SK-N-SH (cell line): Measurements from ENCODE around the gene TGFB2. TPM values are rescaled to one million over a fixed set of nuclear protein-coding genes. Genes with fewer than 3 reads are reported as not detected.

Experiments
- CTCF ChIA-PET: fragments of 300-600, 350-600 bp; formaldehyde crosslinking; extraction: SDS; loops from one replicate; lab custom pipeline; 2021; lab: Yijun Ruan, JAX
- POLR2A ChIA-PET: fragments of 350-600 bp; sonication (Branson Sonifier 250); formaldehyde crosslinking; extraction: SDS; loops from one replicate; lab custom pipeline; 2020; ENCODE audit warnings: antibody characterized with exemption, inconsistent platforms; lab: Yijun Ruan, JAX
- DNase-seq: peaks from one replicate; pipeline ENCODE4 v3.0.0; 2012
- H2AFZ ChIP-seq: fragments of 200-600 bp; sonication (generic); 2 replicates; pipeline ENCODE4 v1.8.1; 2016; ENCODE audit warnings: antibody characterized with exemption, mild to moderate bottlenecking, low read depth
- H3F3A ChIP-seq: fragments of 200-600 bp; sonication (generic); replicated peaks from 2 replicates; pipeline ENCODE3; 2016; ENCODE audit warnings: antibody characterized with exemption, mild to moderate bottlenecking; ENCODE audit not compliant: insufficient read depth
- H3K27ac ChIP-seq, 2 experiments: fragments of 200-500 bp in 1 of 2; fragments of 200-600 bp in 1 of 2; sonication (Bioruptor generic) in 1 of 2; sonication (generic), shearing (Covaris generic) in 1 of 2; 2 replicates each; pipeline versions ENCODE4 v1.5.1 to v1.6.1; 2014 to 2016; ENCODE audit warnings: low read depth in 2 of 2, inconsistent platforms in 1 of 2, low read length in 1 of 2, mild to moderate bottlenecking in 1 of 2, mixed read lengths in 1 of 2
- H3K27me3 ChIP-seq: fragments of 200-600 bp; sonication (generic), shearing (Covaris generic); 2 replicates; pipeline ENCODE4 v1.6.1; 2016; ENCODE audit warnings: mixed run types; ENCODE audit not compliant: insufficient read depth
- H3K36me3 ChIP-seq, 2 experiments: fragments of 200-500 bp in 1 of 2; fragments of 200-600 bp in 1 of 2; sonication (Bioruptor generic) in 1 of 2; sonication (generic) in 1 of 2; replicated peaks in 1 of 2; 2 replicates each; pipeline versions ENCODE3 to v1.5.1; 2014 to 2016; ENCODE audit warnings: low read length in 1 of 2, mild to moderate bottlenecking in 1 of 2; ENCODE audit not compliant: insufficient read depth in 2 of 2, control insufficient read depth in 1 of 2
- H3K4me1 ChIP-seq, 2 experiments: fragments of 200-500 bp in 1 of 2; fragments of 200-600 bp in 1 of 2; sonication (Bioruptor generic) in 1 of 2; sonication (generic), shearing (Covaris generic) in 1 of 2; 2 replicates each; pipeline versions ENCODE4 v1.5.1 to v1.6.1; 2014 to 2016; ENCODE audit warnings: low read depth in 1 of 2, low read length in 1 of 2, mixed run types in 1 of 2; ENCODE audit not compliant: insufficient read depth in 2 of 2, control insufficient read depth in 1 of 2
- H3K4me2 ChIP-seq: fragments of 200-600 bp; sonication (generic), shearing (Covaris generic); 2 replicates; pipeline ENCODE4 v1.6.1; 2017; ENCODE audit warnings: mixed run types
- H3K4me3 ChIP-seq, 2 experiments: fragments of 200-500 bp in 1 of 2; fragments of 200-600 bp in 1 of 2; sonication (Bioruptor generic) in 1 of 2; sonication (generic), shearing (Covaris generic) in 1 of 2; 2 replicates each; pipeline versions ENCODE4 v1.5.1 to v1.8.1; 2014 to 2016; ENCODE audit warnings: low read depth in 2 of 2, inconsistent platforms in 1 of 2, low read length in 1 of 2, mild to moderate bottlenecking in 1 of 2, mixed read lengths in 1 of 2, moderate library complexity in 1 of 2
- H3K79me2 ChIP-seq: fragments of 200-600 bp; sonication (generic); 2 replicates; pipeline ENCODE4 v1.8.1; 2017; ENCODE audit warnings: mild to moderate bottlenecking; ENCODE audit not compliant: insufficient read depth
- H3K9ac ChIP-seq: fragments of 200-600 bp; sonication (generic); 2 replicates; pipeline ENCODE4 v1.6.1; 2017; ENCODE audit warnings: mixed run types
- H3K9me2 ChIP-seq: fragments of 200-600 bp; sonication (generic); 2 replicates; pipeline ENCODE4 v1.6.1; 2017; ENCODE audit warnings: mixed run types
- H3K9me3 ChIP-seq: fragments of 200-600 bp; sonication (generic); 2 replicates; pipeline ENCODE4 v1.6.1; 2017; ENCODE audit warnings: mixed run types, mild to moderate bottlenecking, moderate library complexity
- H4K20me1 ChIP-seq: fragments of 200-600 bp; sonication (generic); 2 replicates; pipeline ENCODE4 v1.6.1; 2017; ENCODE audit warnings: mild to moderate bottlenecking, mixed run types; ENCODE audit not compliant: insufficient read depth
- EP300 ChIP-seq, 2 experiments: IDR thresholded peaks; 2 replicates each; pipeline versions ENCODE4 v1.4.0 to v1.6.1; 2012; ENCODE audit warnings: borderline replicate concordance in 1 of 2, low read depth in 1 of 2, low read length in 1 of 2
- EZH2phosphoT487 ChIP-seq: fragments of 200-600 bp; sonication (generic); IDR thresholded peaks from 2 replicates; pipeline ENCODE4 v1.6.1; 2017; ENCODE audit warnings: low read depth, mixed run types, mild to moderate bottlenecking, antibody characterized with exemption, moderate library complexity, borderline replicate concordance
- FOXM1 ChIP-seq: IDR thresholded peaks from 2 replicates; pipeline ENCODE4 v1.4.0; 2012; ENCODE audit warnings: low read depth, mild to moderate bottlenecking
- GABPA ChIP-seq: IDR thresholded peaks from 2 replicates; pipeline ENCODE4 v1.4.0; 2012; ENCODE audit warnings: low read depth, mild to moderate bottlenecking
- JUND ChIP-seq: IDR thresholded peaks from 2 replicates; pipeline ENCODE4 v1.4.0; 2012
- MAX ChIP-seq: IDR thresholded peaks from 2 replicates; pipeline ENCODE4 v1.4.0; 2012; ENCODE audit warnings: low read depth
- MEF2A ChIP-seq: IDR thresholded peaks from 2 replicates; pipeline ENCODE4 v1.4.0; 2012; ENCODE audit warnings: low read depth, borderline replicate concordance
- MXI1 ChIP-seq: IDR thresholded peaks from 2 replicates; pipeline ENCODE4 v1.6.1; 2012; ENCODE audit warnings: mild to moderate bottlenecking, low read depth, low read length, improper control_type of control experiment
- NFIC ChIP-seq: IDR thresholded peaks from 2 replicates; pipeline ENCODE4 v1.4.0; 2012; ENCODE audit warnings: borderline replicate concordance
- NRF1 ChIP-seq: IDR thresholded peaks from 2 replicates; pipeline ENCODE4 v1.6.1; 2012; ENCODE audit warnings: low read depth, mild to moderate bottlenecking, low read length
- POLR2AphosphoS5 ChIP-seq: IDR thresholded peaks from 2 replicates; pipeline ENCODE4 v1.6.1; 2012; ENCODE audit warnings: low read depth, low read length
- RAD21 ChIP-seq: IDR thresholded peaks from 2 replicates; pipeline ENCODE4 v1.6.1; 2012; ENCODE audit warnings: mild to moderate bottlenecking, low read length
- RCOR1 ChIP-seq: fragments of 150-350 bp; IDR thresholded peaks from 2 replicates; pipeline ENCODE4 v1.6.1; 2017; ENCODE audit warnings: antibody characterized with exemption, low read length
- RFX5 ChIP-seq: IDR thresholded peaks from 2 replicates; pipeline ENCODE4 v1.6.1; 2012; ENCODE audit warnings: mild to moderate bottlenecking, improper control_type of control experiment, low read length
- SIN3A ChIP-seq: IDR thresholded peaks from 2 replicates; pipeline ENCODE4 v1.6.1; 2012; ENCODE audit warnings: low read depth, mild to moderate bottlenecking, low read length, moderate library complexity, borderline replicate concordance
- SMC3 ChIP-seq: IDR thresholded peaks from 2 replicates; pipeline ENCODE4 v1.6.1; 2012; ENCODE audit warnings: low read depth, low read length, improper control_type of control experiment
- TCF12 ChIP-seq: IDR thresholded peaks from 2 replicates; pipeline ENCODE4 v1.4.0; 2012
- TEAD4 ChIP-seq: IDR thresholded peaks from 2 replicates; pipeline ENCODE4 v1.4.0; 2012; ENCODE audit warnings: mild to moderate bottlenecking, borderline replicate concordance; ENCODE audit not compliant: insufficient read depth
- USF1 ChIP-seq: IDR thresholded peaks from 2 replicates; pipeline ENCODE4 v1.4.0; 2012; ENCODE audit warnings: low read depth, borderline replicate concordance
- YY1 ChIP-seq: IDR thresholded peaks from 2 replicates; pipeline ENCODE4 v1.4.0; 2012; ENCODE audit warnings: low read depth, mild to moderate bottlenecking
- ZBTB33 ChIP-seq: IDR thresholded peaks from 2 replicates; pipeline ENCODE4 v1.4.0; 2012; ENCODE audit warnings: low read depth, borderline replicate concordance
- WGBS: methylation state at CpG from one replicate; pipeline ENCODE4 v1.1.6; 2017; ENCODE audit warnings: low lambda C conversion rate; 5-methylcytosine and 5-hydroxymethylcytosine counted together
- polyA plus RNA-seq, 3 experiments: library from polyadenylated mRNA; depleted of rRNA; stranded (reverse); fragments of >200 nt; gene quantifications; 2 replicates each; pipeline ENCODE4 v1.2.3, GENCODE V29; 2012
- TF ChIP-seq, protein P1 (sequence below): fragments of 150-350 bp; IDR thresholded peaks from 2 replicates; pipeline ENCODE4 v1.6.1; 2016; ENCODE audit warnings: mild to moderate bottlenecking, low read depth, low read length
- TF ChIP-seq, protein P2 (sequence below): fragments of 150-350 bp; IDR thresholded peaks from 2 replicates; pipeline ENCODE4 v1.6.1; 2017; ENCODE audit warnings: antibody characterized with exemption, low read length, low read depth, borderline replicate concordance

TGFB2 gene
- polyA plus RNA-seq, 1 of the 3 experiments (the other 2 are of a cell fraction) = 2.4 TPM

DNA sequence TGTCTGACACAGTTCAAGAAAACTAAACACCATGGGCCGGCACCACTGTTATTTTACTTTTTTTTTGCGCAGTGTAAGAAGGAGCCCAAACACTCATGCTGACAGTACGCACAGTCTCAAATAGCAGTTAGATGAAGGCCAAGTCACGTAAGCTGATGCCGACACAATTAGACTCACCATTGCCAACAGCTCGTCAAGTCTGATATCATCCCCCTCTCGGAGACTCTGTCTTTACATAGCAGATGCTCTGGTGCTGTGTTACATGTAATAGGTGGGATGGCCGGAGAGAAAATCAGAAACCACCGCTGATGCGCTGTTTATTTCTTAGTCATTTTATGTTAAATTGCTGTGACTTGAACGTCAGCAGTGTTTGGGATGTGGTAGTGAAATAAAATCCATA, 49.3 kb downstream of the TGFB2 start:
- no peak overlapping the region for H3K4me2 ChIP-seq
- H3F3A ChIP-seq = no peaks in the 10 kb centered on the region
- WGBS = 96% methylated on average over 11 of the region's 11 CpGs
- CTCF ChIA-PET = no interaction called here
- H4K20me1 ChIP-seq = no peaks in the 10 kb centered on the region
- H3K4me1 ChIP-seq = peaks cover 0 to 2% of the 10 kb centered on the region in 2 experiments; a peak in 1 of 4 replicates
- TF ChIP-seq JUND (no peak), EZH2phosphoT487 (no peak), USF1 (no peak), SMC3 (no peak), MEF2A (no peak), POLR2AphosphoS5 (no peak), NRF1 (no peak), FOXM1 (no peak), ZBTB33 (no peak), RCOR1 (no peak), GABPA (no peak), TCF12 (no peak)
- TF ChIP-seq, protein P1, sequence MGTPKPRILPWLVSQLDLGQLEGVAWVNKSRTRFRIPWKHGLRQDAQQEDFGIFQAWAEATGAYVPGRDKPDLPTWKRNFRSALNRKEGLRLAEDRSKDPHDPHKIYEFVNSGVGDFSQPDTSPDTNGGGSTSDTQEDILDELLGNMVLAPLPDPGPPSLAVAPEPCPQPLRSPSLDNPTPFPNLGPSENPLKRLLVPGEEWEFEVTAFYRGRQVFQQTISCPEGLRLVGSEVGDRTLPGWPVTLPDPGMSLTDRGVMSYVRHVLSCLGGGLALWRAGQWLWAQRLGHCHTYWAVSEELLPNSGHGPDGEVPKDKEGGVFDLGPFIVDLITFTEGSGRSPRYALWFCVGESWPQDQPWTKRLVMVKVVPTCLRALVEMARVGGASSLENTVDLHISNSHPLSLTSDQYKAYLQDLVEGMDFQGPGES = no peak
- H2AFZ ChIP-seq = no peak overlapping the region
- H3K9me3 ChIP-seq = no peaks in the 10 kb centered on the region
- H3K36me3 ChIP-seq = no peaks in the 10 kb centered on the region
- POLR2A ChIA-PET = no interaction called here
- H3K79me2 ChIP-seq = no peaks in the 10 kb centered on the region
- H3K9ac ChIP-seq = no peak overlapping the region
- H3K27ac ChIP-seq = no peak overlapping the region
- no peaks in the 10 kb centered on the region for H3K27me3 ChIP-seq
- no peak overlapping the region for H3K4me3 ChIP-seq
- no peak for DNase-seq
- no peaks in the 10 kb centered on the region for H3K9me2 ChIP-seq

DNA sequence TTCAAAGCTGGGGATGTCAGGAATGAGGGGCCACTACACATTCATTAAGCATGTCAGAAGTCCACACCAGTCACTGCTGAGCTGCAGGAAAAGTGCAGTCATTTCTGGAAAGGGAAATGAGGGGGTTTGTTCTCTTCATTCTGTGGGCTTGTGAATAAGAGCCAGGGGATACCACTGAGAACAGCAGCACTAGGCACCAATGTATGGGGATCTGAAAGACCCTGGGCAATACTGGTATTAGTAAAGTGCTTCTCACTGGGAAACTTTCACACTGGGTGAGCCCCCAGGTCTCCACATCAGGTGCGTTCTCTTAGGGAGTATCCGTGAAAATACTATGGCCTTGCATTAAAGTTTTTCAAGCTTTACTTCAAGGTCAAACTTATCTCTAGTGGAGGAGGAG, 49.9 kb downstream of the TGFB2 start:
- no peak overlapping the region for H3K27ac ChIP-seq
- no peak overlapping the region for H3K9ac ChIP-seq
- TF ChIP-seq EP300 (IDR thresholded peaks at IDR 0.05; ENCODE audit: borderline replicate concordance in 1 of 2, low read depth in 1 of 2, low read length in 1 of 2) (no peak), EZH2phosphoT487 (no peak), SMC3 (no peak), POLR2AphosphoS5 (no peak), NFIC (no peak), MAX (no peak), RAD21 (no peak), RFX5 (no peak), NRF1 (no peak), MXI1 (no peak), TEAD4 (no peak), SIN3A (no peak), YY1 (no peak)
- TF ChIP-seq, protein P2, sequence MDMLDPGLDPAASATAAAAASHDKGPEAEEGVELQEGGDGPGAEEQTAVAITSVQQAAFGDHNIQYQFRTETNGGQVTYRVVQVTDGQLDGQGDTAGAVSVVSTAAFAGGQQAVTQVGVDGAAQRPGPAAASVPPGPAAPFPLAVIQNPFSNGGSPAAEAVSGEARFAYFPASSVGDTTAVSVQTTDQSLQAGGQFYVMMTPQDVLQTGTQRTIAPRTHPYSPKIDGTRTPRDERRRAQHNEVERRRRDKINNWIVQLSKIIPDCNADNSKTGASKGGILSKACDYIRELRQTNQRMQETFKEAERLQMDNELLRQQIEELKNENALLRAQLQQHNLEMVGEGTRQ = no peak
- CTCF ChIA-PET = no interaction called here
- no peaks in the 10 kb centered on the region for H3K36me3 ChIP-seq
- no peaks in the 10 kb centered on the region for H4K20me1 ChIP-seq
- H3K4me3 ChIP-seq = no peak overlapping the region
- no peaks in the 10 kb centered on the region for H3K27me3 ChIP-seq
- no peak overlapping the region for H3K4me2 ChIP-seq
- H2AFZ ChIP-seq = no peak overlapping the region
- no peaks in the 10 kb centered on the region for H3K79me2 ChIP-seq
- peaks cover 0 to 2% of the 10 kb centered on the region in 2 experiments; a peak in 1 of 4 replicates for H3K4me1 ChIP-seq
- WGBS = 100% methylated on average over 2 of the region's 2 CpGs
- POLR2A ChIA-PET = no interaction called here
- no peaks in the 10 kb centered on the region for H3K9me3 ChIP-seq
- no peaks in the 10 kb centered on the region for H3F3A ChIP-seq
- DNase-seq = no peak
- no peaks in the 10 kb centered on the region for H3K9me2 ChIP-seq
